Neural crest cell (in vitro differentiated cells): ENCODE measurements around the gene AFAP1L2. TPM values are rescaled to one million over a fixed set of nuclear protein-coding genes. Genes with fewer than 3 reads are reported as not detected.
A peak's percentile ranks its signal among the peaks of the same experiment; 100 is the strongest.

Experiments
- DNase-seq: peaks from one replicate; pipeline ENCODE4 v3.0.0; 2021; ENCODE audit warnings: low read depth, mixed read lengths, low spot score
- H3K27ac Mint-ChIP-seq: one replicate; pipeline ENCODE4 v1.8.0; 2021; ENCODE audit warnings: mild to moderate bottlenecking, mixed read lengths; ENCODE audit not compliant: unreplicated experiment
- H3K27me3 Mint-ChIP-seq: 2 replicates; pipeline ENCODE4 v1.8.0; 2021; ENCODE audit warnings: low read depth, mild to moderate bottlenecking, mixed read lengths
- H3K36me3 Mint-ChIP-seq: 2 replicates; pipeline ENCODE4 v1.8.0; 2021; ENCODE audit warnings: low read depth, mild to moderate bottlenecking, mixed read lengths
- H3K4me1 Mint-ChIP-seq: 2 replicates; pipeline ENCODE4 v1.8.0; 2021; ENCODE audit warnings: mixed read lengths
- H3K4me3 Mint-ChIP-seq: one replicate; pipeline ENCODE4 v1.8.0; 2021; ENCODE audit warnings: mild to moderate bottlenecking, mixed read lengths
- H3K9me3 Mint-ChIP-seq: 2 replicates; pipeline ENCODE4 v1.8.0; 2021; ENCODE audit warnings: mixed read lengths
- CTCF ChIP-seq: fragments of 200-600 bp; sonication (generic); conservative IDR thresholded peaks from 2 replicates; pipeline ENCODE4 v1.5.0; 2021; ENCODE audit warnings: antibody characterized with exemption, mild to moderate bottlenecking
- total RNA-seq: library from RNA; stranded (reverse); gene quantifications from 2 replicates; pipeline ENCODE4 v1.2.1, GENCODE V29; 2021

AFAP1L2 gene
- total RNA-seq, 1 donor from 2014 or later = 72.1 TPM

- TF ChIP-seq CTCF = no peak
- no peak overlapping the region for H3K4me3 Mint-ChIP-seq
These were observed 24.7 kb downstream of the AFAP1L2 start for GRCh38 chr10:114379631-114380041.

DNA sequence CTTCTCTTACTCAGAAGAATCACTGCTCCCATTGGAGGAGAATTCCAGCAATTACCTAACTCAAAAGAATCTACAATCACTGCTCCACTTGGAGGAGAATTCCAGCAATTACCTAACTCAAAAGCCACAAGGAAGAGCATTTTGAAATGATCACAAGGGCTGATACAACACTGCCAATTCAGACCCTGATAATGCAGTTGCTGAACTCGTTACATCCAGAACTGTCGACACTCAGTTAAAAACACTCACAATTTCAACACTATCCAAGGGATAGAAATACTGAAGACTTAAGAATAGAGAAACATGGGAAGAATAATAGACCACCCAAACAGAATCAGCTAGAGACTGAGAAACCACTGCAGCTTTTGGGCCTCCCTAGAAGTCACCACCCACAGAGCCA lies 27.8 kb downstream of the AFAP1L2 start:
- no peak for DNase-seq
- H3K4me1 Mint-ChIP-seq = peaks cover 39% of the 10 kb centered on the region
- H3K27me3 Mint-ChIP-seq = no peaks in the 10 kb centered on the region
- no peaks in the 10 kb centered on the region for H3K36me3 Mint-ChIP-seq
- H3K4me3 Mint-ChIP-seq = no peak overlapping the region
- H3K9me3 Mint-ChIP-seq = peaks cover 4% of the 10 kb centered on the region
- no peak for TF ChIP-seq CTCF
- H3K27ac Mint-ChIP-seq = no peak overlapping the region

More at GRCh38 chr10:114379631-114380041, 24.7 kb downstream of the AFAP1L2 start:
- H3K27ac Mint-ChIP-seq = no peak overlapping the region
- peaks cover 5% of the 10 kb centered on the region for H3K36me3 Mint-ChIP-seq
- no peaks in the 10 kb centered on the region for H3K27me3 Mint-ChIP-seq
- H3K9me3 Mint-ChIP-seq = peaks cover 4% of the 10 kb centered on the region
- peaks cover 51% of the 10 kb centered on the region for H3K4me1 Mint-ChIP-seq
- DNase-seq = no peak

DNA sequence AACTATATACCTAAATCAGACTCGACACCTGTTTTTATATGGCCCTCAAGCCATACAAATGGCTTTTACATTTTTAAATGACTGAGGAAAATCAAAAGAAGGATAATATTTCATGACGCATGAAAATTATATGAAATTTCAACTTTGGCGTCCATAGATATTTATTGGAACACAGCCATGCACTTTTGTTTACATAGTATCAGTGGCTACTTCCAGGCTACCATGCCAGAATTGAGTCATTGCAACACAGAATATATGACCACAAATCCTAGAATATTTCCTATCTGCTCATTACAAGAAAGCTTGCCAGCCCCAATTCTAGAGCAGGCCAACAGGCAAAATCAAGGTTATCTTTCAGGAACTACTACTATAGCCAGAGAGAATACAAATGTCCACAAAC lies 29.3 kb downstream of the AFAP1L2 start:
- no peak for DNase-seq
- H3K9me3 Mint-ChIP-seq = no peaks in the 10 kb centered on the region
- H3K4me1 Mint-ChIP-seq = peaks cover 41% of the 10 kb centered on the region
- no peaks in the 10 kb centered on the region for H3K36me3 Mint-ChIP-seq
- H3K27me3 Mint-ChIP-seq = no peaks in the 10 kb centered on the region
- H3K27ac Mint-ChIP-seq = no peak overlapping the region
- H3K4me3 Mint-ChIP-seq = no peak overlapping the region
- no peak for TF ChIP-seq CTCF

DNA sequence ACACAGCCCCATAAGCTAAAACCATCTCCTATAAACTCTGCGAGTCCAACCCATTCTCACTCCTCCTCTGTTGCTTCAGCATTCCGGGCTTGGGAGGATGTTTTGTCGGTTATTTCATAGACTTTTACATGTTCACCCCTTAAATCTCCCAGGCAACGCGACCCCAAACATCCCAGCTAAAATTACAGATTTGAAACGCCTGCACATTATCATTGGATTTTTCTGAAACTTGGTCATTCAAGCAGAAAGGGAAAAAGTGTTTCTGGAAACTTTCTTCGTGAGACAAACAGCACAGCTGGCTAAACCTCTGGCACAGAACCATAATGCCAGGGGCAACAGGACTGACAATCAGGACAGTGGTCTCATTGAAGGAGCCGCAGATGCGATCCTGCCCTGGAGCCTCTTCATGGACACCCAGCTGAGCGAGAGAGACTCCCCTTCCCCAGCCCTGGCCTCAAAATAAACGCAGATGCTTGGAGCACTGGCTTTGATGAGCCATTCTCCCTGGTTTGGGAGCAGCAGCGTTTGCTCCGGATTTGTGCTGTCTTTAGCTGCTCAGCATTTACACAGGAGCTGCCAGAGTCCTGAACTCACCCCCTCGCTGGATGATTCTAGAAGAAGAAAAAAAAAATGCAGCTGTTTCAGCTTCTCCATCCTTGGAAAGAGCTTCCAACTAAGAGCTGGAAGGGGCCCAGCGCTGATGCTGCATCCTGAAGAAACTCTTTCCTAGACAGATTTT lies 30.1 kb downstream of the AFAP1L2 start:
- TF ChIP-seq CTCF = no peak
- Mint-ChIP-seq H3K36me3 (no peaks in the 10 kb centered on the region), H3K27me3 (no peaks in the 10 kb centered on the region), H3K27ac (peak overlapping the region; percentile 91), H3K4me1 (peaks cover 41% of the 10 kb centered on the region), H3K9me3 (no peaks in the 10 kb centered on the region), H3K4me3 (peak overlapping the region; percentile 53)
- DNase-seq = peak; percentile 31

GRCh38 chr10:114373631-114374030 lies 30.7 kb downstream of the AFAP1L2 start:
- Mint-ChIP-seq H3K27ac (peak overlapping the region; percentile 91), H3K9me3 (no peaks in the 10 kb centered on the region), H3K4me3 (peak overlapping the region; percentile 53), H3K36me3 (no peaks in the 10 kb centered on the region), H3K4me1 (peaks cover 41% of the 10 kb centered on the region), H3K27me3 (no peaks in the 10 kb centered on the region)
- TF ChIP-seq CTCF = no peak
- no peak for DNase-seq
